H54 (cell line): Measurements from ENCODE around the gene TSKS.

ENCODE experiments used
- DNase-seq: peaks from one replicate; pipeline ENCODE4 v3.0.0; 2011; ENCODE audit warnings: low spot score, mixed read lengths; ENCODE audit not compliant: insufficient read length
- FAIRE-seq: peaks from 3 replicates; lab custom pipeline; 2011; peaks lifted over from hg19 to GRCh38; lab: Jason Lieb, UNC
- POLR2A ChIP-seq: IDR thresholded peaks from 2 replicates; pipeline ENCODE4 v1.6.1; 2011; ENCODE audit warnings: low read depth, mild to moderate bottlenecking, low read length

TSKS gene

GRCh38 chr19:49767967-49768581 lies 5.0 kb upstream of the TSKS start:
- no peak for TF ChIP-seq POLR2A
- no peak for DNase-seq
- FAIRE-seq: no peak

GRCh38 chr19:49767381-49767780 lies 4.3 kb upstream of the TSKS start:
- DNase-seq (no peak), FAIRE-seq (no peak)
- TF ChIP-seq POLR2A: no peak

- FAIRE-seq (no peak), DNase-seq (no peak)
- peak; percentile 62 for TF ChIP-seq POLR2A
These were observed 3.8 kb upstream of the TSKS start, which contains the start of gene AP2A1 for GRCh38 chr19:49766930-49767299. AP2A1 (plus strand) TSS chr19:49767001; CDS start chr19:49767134, 133 bp downstream.

GRCh38 chr19:49766007-49766929 lies 3.2 kb upstream of the TSKS start:
- DNase-seq: peak; percentile 99
- peak; percentile 63 for TF ChIP-seq POLR2A
- FAIRE-seq: peak; percentile 93

GRCh38 chr19:49764341-49764740 lies 1.2 kb upstream of the TSKS start:
- TF ChIP-seq POLR2A: no peak
- DNase-seq (no peak), FAIRE-seq (no peak)

GRCh38 chr19:49761625-49762311 lies 1.3 kb downstream of the TSKS start:
- DNase-seq (no peak), FAIRE-seq (no peak)
- TF ChIP-seq POLR2A: no peak

- no peak for TF ChIP-seq POLR2A
- FAIRE-seq: no peak
These were observed 1.9 kb downstream of the TSKS start for GRCh38 chr19:49761249-49761624.

GRCh38 chr19:49758292-49758691 lies 4.8 kb downstream of the TSKS start:
- DNase-seq: peak; percentile 72
- FAIRE-seq: no peak
- peak; percentile 22 for TF ChIP-seq POLR2A

More at GRCh38 chr19:49761249-49761624, 1.9 kb downstream of the TSKS start:
- DNase-seq: no peak

GRCh38 chr19:49755956-49756355 lies 7.2 kb downstream of the TSKS start:
- FAIRE-seq: no peak
- no peak for DNase-seq
- no peak for TF ChIP-seq POLR2A

- FAIRE-seq (no peak), DNase-seq (no peak)
- TF ChIP-seq POLR2A: no peak
These were observed 10.4 kb downstream of the TSKS start for GRCh38 chr19:49752701-49753100.

GRCh38 chr19:49749771-49750170 lies 13.3 kb downstream of the TSKS start:
- FAIRE-seq: no peak
- no peak for DNase-seq
- no peak for TF ChIP-seq POLR2A

GRCh38 chr19:49749055-49749716 lies 13.9 kb downstream of the TSKS start:
- FAIRE-seq (no peak), DNase-seq (no peak)

GRCh38 chr19:49746206-49746958 lies 16.7 kb downstream of the TSKS start:
- DNase-seq (no peak), FAIRE-seq (no peak)
- no peak for TF ChIP-seq POLR2A

More at GRCh38 chr19:49749055-49749716, 13.9 kb downstream of the TSKS start:
- TF ChIP-seq POLR2A: no peak
